Mesangial cell (primary cell): ENCODE measurements around the gene PGAM4. TPM values are rescaled to one million over a fixed set of nuclear protein-coding genes. Genes with fewer than 3 reads are reported as not detected.

Experiments used
- total RNA-seq: library from RNA; depleted of rRNA; stranded (reverse); fragments of >200 nt; gene quantifications from 2 replicates; pipeline ENCODE4 v1.2.3, GENCODE V29; 2015

PGAM4 gene
- not detected in 2 replicates for total RNA-seq

GRCh38 chrX:77969538-77969937, at the start of gene PGAM4:
Gene PGAM4 (minus strand): TSS chrX:77969638. CDS start chrX:77969638, 0 bp downstream.

Other genes with a start within 250 kb of the PGAM4 start
- gene ATRX, start 183.4 kb downstream of the PGAM4 start, total RNA-seq, result 38.1 and 99.8 TPM in 2 replicates
- gene MAGT1, start 74.2 kb downstream of the PGAM4 start, total RNA-seq, result 32.6 and 38.5 TPM in 2 replicates
- gene COX7B, start 70.2 kb downstream of the PGAM4 start, total RNA-seq, result 314 and 373 TPM in 2 replicates
- 3.4 and 4.8 TPM in 2 replicates for gene ATP7A, start 58.9 kb downstream of the PGAM4 start, total RNA-seq
- 96.2 and 227 TPM in 2 replicates for gene PGK1, start 134.6 kb upstream of the PGAM4 start, total RNA-seq
- 24.7 and 55.2 TPM in 2 replicates for gene TAF9B, start 170.0 kb upstream of the PGAM4 start, total RNA-seq